K562 (cell line): ENCODE measurements around the gene WDR91. TPM values are rescaled to one million over a fixed set of nuclear protein-coding genes. Genes with fewer than 3 reads are reported as not detected.

Experiments used
- BCL6 ChIP-seq: fragments of 250-450 bp; sonication (Bioruptor Pico); IDR thresholded peaks from 2 replicates; pipeline ENCODE4 v1.4.0; 2020
- BCOR ChIP-seq: fragments of 450-650 bp; IDR thresholded peaks from 2 replicates; pipeline ENCODE4 v1.6.1; 2016
- CBFA2T2 ChIP-seq: fragments of 450-650 bp; conservative IDR thresholded peaks from 2 replicates; pipeline ENCODE4 v1.6.1; 2017; ENCODE audit warnings: mild to moderate bottlenecking
- ELF1 ChIP-seq: fragments of 200-800 bp; sonication (Bioruptor generic); IDR thresholded peaks from 2 replicates; pipeline ENCODE4 v1.6.1; 2016; ENCODE audit warnings: missing genetic modification characterization, missing compliant biosample characterization
- ETV1 ChIP-seq: fragments of 450-650 bp; conservative IDR thresholded peaks from 2 replicates; pipeline ENCODE4 v1.6.1; 2016; ENCODE audit warnings: missing genetic modification characterization, control low read depth, low read depth, missing compliant biosample characterization
- FOXP1 ChIP-seq: sonication (generic); formaldehyde crosslinking; IDR thresholded peaks from 2 replicates; pipeline ENCODE4 v1.8.0; 2022; ENCODE audit warnings: mild to moderate bottlenecking, missing genetic modification reagents
- HMG20A ChIP-seq: fragments of 450-650 bp; formaldehyde crosslinking; conservative IDR thresholded peaks from 2 replicates; pipeline ENCODE4 v1.4.0; 2020; ENCODE audit warnings: mild to moderate bottlenecking, mixed read lengths
- PML ChIP-seq: IDR thresholded peaks from 2 replicates; pipeline ENCODE4 v1.6.1; 2012; ENCODE audit warnings: low read length, inconsistent platforms
- PPARD ChIP-seq: fragments of 250-450 bp; sonication (Bioruptor Pico); IDR thresholded peaks from 2 replicates; pipeline ENCODE4 v1.8.0; 2022; ENCODE audit warnings: inconsistent platforms, mild to moderate bottlenecking, moderate library complexity
- SMARCA4 ChIP-seq: fragments of 450-650 bp; IDR thresholded peaks from 2 replicates; pipeline ENCODE4 v1.6.1; 2016
- SNRNP70 ChIP-seq: fragments of 200-400 bp; formaldehyde crosslinking; optimal IDR thresholded peaks from 2 replicates; pipeline ENCODE3; 2017; ENCODE audit warnings: low read depth, low read length
- ZNF785 ChIP-seq: fragments of 250-450 bp; sonication (Bioruptor Pico); IDR thresholded peaks from 2 replicates; pipeline ENCODE4 v1.4.0; 2020; ENCODE audit warnings: mild to moderate bottlenecking
- ZZZ3 ChIP-seq: fragments of 450-650 bp; IDR thresholded peaks from 2 replicates; pipeline ENCODE4 v1.6.1; 2016; ENCODE audit warnings: antibody characterized with exemption, mild to moderate bottlenecking, moderate library complexity
- polyA plus RNA-seq, 8 experiments: library from polyadenylated mRNA; depleted of rRNA in 4 of 8; stranded (reverse) in 5 of 8; unstranded in 3 of 8; fragments of >200 nt; fragmentation: Nextera tagmentation in 2 of 8; fragmentation: Illumina TruSeq in 1 of 8; extraction: Ambion mirVana in 2 of 8; extraction: Trizol in 1 of 8; gene quantifications; 2 replicates each; pipeline versions ENCODE4 v1.2.1 to v1.2.3, GENCODE V29; 2011 to 2014; ENCODE audit warnings: inconsistent platforms in 1 of 8, missing spikeins in 1 of 8
- total RNA-seq, 7 experiments: library from RNA; depleted of rRNA in 6 of 7; stranded (reverse); fragments of >200 nt in 6 of 7; fragmentation: Illumina TruSeq in 2 of 7; extraction: Trizol in 2 of 7; gene quantifications; 2 replicates each; pipeline versions ENCODE4 v1.2.1 to v1.2.3, GENCODE V29; 2011 to 2021; ENCODE audit warnings: low replicate concordance in 1 of 7
- TF ChIP-seq, protein P1 (sequence below): sonication (generic); formaldehyde crosslinking; IDR thresholded peaks from 2 replicates; pipeline ENCODE4 v1.8.0; 2022; ENCODE audit warnings: mild to moderate bottlenecking, missing genetic modification reagents
- TF ChIP-seq, protein P2 (sequence below): fragments of 250-450 bp; sonication (Bioruptor Pico); IDR thresholded peaks from 2 replicates; pipeline ENCODE4 v1.8.0; 2022; ENCODE audit warnings: moderate library complexity, mild to moderate bottlenecking, inconsistent platforms
- TF ChIP-seq, protein P3 (sequence below): sonication (generic); formaldehyde crosslinking; IDR thresholded peaks from 2 replicates; pipeline ENCODE4 v1.8.1; 2022; ENCODE audit warnings: missing genetic modification reagents
- TF ChIP-seq, protein P4 (sequence below), 2 experiments: fragments of 450-650 bp; IDR thresholded peaks; 2 replicates each; pipeline ENCODE4 v1.6.1; 2018; ENCODE audit warnings: mild to moderate bottlenecking in 2 of 2, low read depth in 1 of 2; ENCODE audit not compliant: partially characterized antibody in 2 of 2

Gene WDR91
- total and polyA plus RNA-seq, 9 of the 15 experiments (the other 6 are each of a cell fraction or from before 2014, with no cell fraction given) = 1.9 to 18.2 (median 9.8) TPM

DNA sequence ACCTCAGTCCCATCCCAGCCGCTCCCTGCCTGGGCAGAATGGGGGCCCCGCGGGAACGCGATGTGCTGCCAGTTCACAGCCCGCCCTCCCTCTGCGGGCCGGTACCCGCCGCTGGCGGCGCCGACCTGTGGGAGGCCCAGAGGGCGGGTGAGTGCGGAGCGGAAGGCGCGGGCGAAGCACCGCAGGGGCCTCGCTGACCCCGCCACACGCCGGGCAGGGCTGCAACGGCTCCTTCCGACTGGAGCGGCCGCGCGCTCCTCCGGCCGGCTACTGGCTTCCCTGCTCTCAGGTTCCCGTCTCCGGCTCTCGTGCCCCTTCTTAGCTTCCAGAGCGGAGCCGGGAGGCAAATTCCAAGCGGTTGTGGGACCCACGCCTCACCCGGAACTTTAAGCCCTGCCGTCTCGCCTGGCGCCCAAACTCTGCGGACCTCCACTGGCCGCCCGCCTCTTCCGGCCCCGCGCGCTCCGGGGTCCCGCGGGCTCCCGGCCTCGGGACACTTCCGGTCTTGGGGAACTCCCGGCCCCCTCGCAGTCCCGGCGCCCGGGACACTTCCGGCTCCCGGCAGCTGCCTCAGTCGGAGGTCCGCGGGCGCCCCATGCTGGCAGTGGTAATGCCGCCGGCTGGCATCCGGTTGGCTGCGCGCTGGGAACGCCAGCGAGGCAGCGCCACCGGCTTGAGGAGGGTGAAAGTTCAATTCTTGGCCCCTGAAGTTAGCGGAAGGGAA lies 40.9 kb downstream of the WDR91 start, which contains the start of gene CYREN (continued):
- TF ChIP-seq, protein P1, sequence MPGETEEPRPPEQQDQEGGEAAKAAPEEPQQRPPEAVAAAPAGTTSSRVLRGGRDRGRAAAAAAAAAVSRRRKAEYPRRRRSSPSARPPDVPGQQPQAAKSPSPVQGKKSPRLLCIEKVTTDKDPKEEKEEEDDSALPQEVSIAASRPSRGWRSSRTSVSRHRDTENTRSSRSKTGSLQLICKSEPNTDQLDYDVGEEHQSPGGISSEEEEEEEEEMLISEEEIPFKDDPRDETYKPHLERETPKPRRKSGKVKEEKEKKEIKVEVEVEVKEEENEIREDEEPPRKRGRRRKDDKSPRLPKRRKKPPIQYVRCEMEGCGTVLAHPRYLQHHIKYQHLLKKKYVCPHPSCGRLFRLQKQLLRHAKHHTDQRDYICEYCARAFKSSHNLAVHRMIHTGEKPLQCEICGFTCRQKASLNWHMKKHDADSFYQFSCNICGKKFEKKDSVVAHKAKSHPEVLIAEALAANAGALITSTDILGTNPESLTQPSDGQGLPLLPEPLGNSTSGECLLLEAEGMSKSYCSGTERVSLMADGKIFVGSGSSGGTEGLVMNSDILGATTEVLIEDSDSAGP (CRISPR knock-in tag) = peak; percentile 39; the same call in 1 of the 2 replicates
- TF ChIP-seq CBFA2T2 = 0 out of 2 replicates have a peak, but pooled peaks have one; percentile 13
- TF ChIP-seq ZNF785 (CRISPR knock-in tag) = no peak
- TF ChIP-seq FOXP1 (CRISPR knock-in tag) = peak; percentile 93
- TF ChIP-seq, protein P2, sequence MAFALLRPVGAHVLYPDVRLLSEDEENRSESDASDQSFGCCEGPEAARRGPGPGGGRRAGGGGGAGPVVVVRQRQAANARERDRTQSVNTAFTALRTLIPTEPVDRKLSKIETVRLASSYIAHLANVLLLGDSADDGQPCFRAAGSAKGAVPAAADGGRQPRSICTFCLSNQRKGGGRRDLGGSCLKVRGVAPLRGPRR = no peak
- no peak for TF ChIP-seq SNRNP70
- TF ChIP-seq ZZZ3 = no peak
- TF ChIP-seq BCOR = peak; percentile 62; the same call in 1 of the 2 replicates
- TF ChIP-seq HMG20A = 0 out of 2 replicates have a peak, but pooled peaks have one; percentile 49
- TF ChIP-seq, protein P3, sequence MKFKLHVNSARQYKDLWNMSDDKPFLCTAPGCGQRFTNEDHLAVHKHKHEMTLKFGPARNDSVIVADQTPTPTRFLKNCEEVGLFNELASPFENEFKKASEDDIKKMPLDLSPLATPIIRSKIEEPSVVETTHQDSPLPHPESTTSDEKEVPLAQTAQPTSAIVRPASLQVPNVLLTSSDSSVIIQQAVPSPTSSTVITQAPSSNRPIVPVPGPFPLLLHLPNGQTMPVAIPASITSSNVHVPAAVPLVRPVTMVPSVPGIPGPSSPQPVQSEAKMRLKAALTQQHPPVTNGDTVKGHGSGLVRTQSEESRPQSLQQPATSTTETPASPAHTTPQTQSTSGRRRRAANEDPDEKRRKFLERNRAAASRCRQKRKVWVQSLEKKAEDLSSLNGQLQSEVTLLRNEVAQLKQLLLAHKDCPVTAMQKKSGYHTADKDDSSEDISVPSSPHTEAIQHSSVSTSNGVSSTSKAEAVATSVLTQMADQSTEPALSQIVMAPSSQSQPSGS (CRISPR knock-in tag) = no peak
- no peak for TF ChIP-seq SMARCA4
- no peak for TF ChIP-seq BCL6 (CRISPR knock-in tag)
- peak; percentile 99 for TF ChIP-seq ETV1 (tag)
- TF ChIP-seq PPARD (CRISPR knock-in tag) = no peak
- peak; percentile 45; the same call in 1 of the 2 replicates for TF ChIP-seq PML
- peak; percentile 99 for TF ChIP-seq ELF1
- TF ChIP-seq, protein P4, sequence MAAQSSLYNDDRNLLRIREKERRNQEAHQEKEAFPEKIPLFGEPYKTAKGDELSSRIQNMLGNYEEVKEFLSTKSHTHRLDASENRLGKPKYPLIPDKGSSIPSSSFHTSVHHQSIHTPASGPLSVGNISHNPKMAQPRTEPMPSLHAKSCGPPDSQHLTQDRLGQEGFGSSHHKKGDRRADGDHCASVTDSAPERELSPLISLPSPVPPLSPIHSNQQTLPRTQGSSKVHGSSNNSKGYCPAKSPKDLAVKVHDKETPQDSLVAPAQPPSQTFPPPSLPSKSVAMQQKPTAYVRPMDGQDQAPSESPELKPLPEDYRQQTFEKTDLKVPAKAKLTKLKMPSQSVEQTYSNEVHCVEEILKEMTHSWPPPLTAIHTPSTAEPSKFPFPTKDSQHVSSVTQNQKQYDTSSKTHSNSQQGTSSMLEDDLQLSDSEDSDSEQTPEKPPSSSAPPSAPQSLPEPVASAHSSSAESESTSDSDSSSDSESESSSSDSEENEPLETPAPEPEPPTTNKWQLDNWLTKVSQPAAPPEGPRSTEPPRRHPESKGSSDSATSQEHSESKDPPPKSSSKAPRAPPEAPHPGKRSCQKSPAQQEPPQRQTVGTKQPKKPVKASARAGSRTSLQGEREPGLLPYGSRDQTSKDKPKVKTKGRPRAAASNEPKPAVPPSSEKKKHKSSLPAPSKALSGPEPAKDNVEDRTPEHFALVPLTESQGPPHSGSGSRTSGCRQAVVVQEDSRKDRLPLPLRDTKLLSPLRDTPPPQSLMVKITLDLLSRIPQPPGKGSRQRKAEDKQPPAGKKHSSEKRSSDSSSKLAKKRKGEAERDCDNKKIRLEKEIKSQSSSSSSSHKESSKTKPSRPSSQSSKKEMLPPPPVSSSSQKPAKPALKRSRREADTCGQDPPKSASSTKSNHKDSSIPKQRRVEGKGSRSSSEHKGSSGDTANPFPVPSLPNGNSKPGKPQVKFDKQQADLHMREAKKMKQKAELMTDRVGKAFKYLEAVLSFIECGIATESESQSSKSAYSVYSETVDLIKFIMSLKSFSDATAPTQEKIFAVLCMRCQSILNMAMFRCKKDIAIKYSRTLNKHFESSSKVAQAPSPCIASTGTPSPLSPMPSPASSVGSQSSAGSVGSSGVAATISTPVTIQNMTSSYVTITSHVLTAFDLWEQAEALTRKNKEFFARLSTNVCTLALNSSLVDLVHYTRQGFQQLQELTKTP (IDR thresholded peaks at IDR 0.05; ENCODE audit: low read depth in 1 of 2, partially characterized antibody in 2 of 2) = no peak
